ENCODE data around the gene DAGLB.
"Not testable (repeated sequence)": the region's sequence is repeated elsewhere in the genome, so short reads cannot be mapped to it uniquely, and the experiment has no call there.

The DAGLB gene, protein sequence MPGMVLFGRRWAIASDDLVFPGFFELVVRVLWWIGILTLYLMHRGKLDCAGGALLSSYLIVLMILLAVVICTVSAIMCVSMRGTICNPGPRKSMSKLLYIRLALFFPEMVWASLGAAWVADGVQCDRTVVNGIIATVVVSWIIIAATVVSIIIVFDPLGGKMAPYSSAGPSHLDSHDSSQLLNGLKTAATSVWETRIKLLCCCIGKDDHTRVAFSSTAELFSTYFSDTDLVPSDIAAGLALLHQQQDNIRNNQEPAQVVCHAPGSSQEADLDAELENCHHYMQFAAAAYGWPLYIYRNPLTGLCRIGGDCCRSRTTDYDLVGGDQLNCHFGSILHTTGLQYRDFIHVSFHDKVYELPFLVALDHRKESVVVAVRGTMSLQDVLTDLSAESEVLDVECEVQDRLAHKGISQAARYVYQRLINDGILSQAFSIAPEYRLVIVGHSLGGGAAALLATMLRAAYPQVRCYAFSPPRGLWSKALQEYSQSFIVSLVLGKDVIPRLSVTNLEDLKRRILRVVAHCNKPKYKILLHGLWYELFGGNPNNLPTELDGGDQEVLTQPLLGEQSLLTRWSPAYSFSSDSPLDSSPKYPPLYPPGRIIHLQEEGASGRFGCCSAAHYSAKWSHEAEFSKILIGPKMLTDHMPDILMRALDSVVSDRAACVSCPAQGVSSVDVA

DNA sequence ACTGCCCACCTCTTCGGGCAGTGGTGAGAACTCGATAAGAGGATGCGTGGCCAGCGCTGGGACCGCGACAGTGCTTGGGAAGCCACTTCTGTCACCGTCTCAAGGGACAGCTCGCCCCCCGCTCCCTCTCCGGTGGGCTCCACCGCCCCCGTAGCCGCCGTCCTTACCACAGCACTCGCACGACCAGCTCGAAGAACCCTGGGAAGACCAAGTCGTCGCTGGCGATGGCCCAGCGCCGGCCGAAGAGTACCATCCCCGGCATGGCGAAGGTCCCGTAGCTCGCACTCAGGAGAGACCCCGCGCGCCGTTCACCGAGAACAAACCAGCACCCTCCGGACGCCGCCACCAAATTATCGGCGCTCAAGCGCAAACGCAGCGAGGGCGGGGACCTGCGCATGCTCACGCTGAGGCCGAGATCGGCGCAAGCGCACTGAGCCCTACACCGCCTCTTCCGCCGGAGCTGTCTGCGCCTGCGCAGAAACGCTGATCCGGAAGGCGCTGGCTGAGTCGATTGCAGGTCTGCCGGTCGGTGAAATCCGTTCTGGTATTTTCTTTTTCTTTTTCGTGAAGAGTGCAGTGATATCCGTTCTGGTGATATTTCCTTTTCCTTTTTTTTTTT, at the start of gene DAGLB:
Gene DAGLB (minus strand): TSS at position 374 of the 619 bp plus-strand sequence. CDS start 112 bp downstream, at position 262.
- DNase-seq = peak; percentile 89

DNA sequence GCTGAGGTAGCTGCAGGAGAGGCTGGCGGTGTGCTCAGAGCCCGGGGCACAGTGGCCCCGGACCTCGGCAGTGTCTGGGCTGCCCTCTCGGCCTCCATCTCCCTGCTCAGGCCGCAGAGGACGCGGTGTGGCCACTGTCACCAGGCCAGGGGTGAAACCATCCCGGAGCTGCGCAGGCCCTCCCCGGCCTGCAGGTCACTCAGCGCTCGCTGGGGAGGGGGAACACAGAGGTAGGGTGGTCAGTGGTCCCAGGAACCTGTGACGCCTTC, 49.8 kb upstream of the DAGLB start:
- DNase-seq = no peak

DNA sequence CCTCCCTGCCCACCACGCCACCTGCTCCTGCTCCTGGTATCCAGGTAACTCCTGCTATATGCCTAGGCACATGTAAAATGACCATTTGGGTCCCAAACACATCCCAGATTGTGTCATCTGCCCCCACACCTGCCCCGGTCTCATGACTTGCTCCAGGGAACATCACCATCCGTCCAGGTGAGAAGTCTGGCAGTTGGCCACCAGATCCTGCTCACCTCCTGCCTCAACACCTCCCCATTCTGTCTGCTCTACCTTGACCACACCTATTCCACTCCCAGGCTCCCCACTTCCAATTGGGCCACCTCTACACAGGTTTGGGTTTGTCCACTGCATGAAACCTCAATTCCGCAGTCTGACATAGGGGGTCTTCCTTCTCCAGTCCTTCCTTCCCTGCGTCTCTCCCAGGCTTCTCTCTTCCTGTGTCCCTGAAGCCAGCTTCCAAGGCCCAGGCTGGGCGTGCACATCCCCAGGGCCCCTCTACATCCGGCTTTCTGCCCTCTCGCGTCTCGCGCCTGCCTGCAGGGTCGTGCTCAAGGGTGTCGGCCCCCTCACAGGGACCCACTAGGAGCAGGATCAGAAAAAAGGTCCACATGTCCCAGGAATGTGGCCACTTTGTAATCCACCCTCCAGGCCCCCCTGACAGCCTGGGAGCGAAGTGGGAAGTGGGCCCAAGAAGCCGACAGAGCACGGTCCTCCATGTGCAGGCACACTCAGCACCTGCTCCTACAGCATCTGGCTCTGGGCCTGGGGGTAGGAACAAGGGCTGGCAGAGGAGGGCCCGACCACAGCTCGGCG, 49.3 kb upstream of the DAGLB start:
- no peak for DNase-seq

DNA sequence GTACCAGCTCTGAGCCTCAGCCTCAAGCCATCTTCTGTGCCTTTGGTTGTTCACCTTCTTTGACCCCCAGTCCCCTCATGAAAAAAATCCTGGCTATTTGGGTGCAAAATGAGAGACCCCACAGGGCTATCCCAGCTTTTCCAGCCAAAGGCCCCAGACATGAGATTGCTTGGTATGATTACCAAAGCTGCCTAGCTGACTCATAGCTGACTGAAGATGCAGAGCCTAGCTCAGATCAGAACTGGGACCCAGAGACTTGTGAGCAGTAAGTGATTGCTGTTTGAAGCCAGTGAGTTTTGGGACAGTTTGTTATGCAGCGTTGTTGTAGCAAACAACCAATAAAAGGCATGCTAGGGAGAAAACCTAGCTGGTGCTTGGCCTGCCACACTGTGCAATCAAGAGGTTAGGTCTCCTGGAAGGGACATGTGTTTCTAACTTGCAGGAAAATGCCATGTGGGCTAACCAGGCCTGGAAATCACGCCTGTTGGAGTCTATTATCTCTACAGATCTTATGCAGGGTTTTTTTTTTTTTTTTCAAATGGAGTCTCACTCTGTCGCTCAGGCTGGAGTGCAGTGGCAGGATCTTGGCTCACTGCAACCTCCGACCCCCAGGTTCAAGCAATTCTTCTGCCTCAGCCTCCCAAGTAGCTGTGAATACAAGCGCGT, 48.0 kb upstream of the DAGLB start:
- no peak for DNase-seq

DNA sequence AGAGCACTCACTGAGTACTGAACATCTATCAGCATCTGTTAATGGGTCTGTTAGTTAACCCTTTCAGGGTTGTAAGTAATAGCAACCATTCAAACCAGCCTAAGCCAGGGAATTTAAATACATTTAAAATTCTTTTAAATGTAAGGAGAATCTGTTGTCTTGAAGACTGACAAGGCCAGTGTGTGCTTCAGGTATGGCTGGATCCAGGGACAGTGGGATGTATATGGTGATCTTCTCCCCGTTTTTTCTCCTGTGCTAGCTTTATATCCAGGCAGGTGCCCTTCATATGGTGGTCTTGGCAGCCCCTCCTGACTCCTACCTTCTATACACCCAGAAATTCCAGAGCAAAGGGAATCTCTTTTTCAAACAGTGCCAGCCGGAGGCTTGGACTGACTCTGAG, 46.6 kb upstream of the DAGLB start:
- DNase-seq = no peak

DNA sequence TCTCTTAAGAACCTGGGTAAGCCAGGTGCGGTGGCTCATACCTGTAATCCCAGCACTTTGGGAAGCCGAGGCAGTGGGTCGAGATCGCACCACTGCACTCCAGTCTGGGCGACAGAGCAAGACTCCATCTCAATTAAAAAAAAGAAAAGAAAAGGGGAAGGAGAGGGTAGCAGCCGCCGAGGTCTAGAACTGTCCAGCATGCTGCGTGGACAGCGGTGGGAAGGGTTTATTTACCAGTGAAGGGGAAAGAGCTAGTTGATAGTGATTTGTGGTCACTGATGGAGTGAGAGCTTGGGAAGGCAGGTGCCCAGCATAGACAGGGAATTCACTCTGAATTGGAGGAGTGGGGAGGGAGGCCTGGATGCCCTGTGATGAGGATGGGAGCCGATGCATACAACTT, 43.4 kb upstream of the DAGLB start:
- no peak for DNase-seq

DNA sequence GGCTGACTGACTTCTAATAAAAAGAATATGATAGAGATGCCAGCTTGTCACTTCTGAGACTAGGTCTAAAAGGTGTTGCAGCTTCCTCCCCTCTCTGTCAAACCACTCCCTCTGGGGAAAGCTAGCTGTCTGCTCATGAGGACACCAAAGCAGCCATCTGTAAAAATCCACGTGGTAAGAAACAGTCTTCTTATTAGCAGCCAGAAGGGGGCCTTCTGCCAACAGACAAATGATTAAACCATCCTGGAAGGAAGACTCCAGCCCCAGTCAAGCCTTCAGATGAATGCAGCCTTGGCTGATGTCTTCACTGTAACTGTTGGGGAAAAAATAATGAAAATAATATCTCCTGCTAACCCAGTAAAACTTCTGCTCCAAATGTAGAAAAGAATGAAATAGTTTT, 41.9 kb upstream of the DAGLB start:
- DNase-seq = no peak

DNA sequence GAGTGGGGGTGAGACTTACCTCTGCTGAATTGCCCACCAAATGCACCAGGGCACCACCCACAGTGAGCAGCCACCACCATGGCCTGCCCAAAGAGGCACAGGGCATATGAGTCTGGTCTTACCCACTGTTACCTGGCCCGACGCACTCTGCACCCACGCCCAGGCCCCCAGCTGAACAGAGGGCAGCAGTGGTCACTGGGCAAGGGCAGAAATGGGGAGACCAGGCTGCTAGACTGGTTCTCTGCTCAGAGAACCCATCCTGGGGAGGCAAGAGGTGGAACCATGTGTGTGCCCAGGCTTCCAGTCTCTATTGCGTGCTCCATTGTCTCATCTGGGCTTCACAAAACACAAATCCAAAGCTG, 39.4 kb upstream of the DAGLB start:
- no peak for DNase-seq

DNA sequence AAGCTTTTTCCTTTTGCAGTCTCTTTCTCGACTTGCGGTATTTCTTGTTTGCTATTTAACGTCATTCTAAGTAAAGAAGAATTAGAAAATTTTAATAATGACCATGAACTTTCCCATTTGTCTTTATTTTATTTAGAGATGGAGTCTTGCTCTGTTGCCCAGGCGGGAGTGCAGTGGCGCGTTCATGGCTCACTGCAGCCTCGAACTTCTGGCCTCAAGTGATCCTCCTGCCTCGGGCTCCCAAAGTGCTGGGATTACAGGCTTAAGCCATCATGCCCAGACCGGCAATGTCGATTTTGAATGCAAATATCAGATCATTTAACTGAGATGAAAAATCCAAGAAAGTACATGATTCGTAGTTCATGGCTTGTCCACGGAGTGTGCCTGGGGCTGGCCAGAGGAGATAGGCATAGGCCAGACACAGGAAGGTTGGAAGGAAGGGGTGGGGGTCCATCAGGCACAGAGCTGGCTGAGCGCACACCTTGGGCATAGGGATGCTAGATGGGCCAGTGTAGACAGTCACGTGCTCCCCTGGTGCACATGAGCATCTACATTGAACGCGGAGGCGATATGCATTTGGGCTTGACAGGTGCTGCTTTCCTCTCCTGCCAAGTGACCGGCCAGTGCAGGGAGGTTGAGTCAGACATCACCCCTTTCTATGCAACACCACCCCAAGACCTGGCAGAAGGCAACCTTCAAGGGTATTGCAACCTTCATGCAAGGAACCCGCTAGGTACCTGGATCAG, 38.9 kb upstream of the DAGLB start:
- no peak for DNase-seq

DNA sequence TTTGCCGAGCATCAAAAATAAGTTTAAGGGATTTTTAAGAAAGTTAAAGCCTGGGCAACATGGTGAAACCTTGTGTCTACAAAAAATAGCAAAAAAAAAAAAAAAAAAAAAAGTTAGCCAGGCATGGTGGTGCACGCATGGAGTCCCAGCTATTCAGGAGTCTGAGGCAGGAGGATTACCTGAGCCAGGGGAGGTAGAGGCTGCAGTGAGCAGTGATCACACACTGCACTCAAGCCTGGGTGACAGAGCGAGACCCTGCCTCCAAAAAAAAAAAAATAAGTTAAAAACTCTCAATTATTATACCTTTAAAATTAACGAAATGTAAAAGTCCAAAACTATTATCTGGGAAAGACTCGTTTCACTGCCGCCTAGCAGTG, 35.0 kb upstream of the DAGLB start:
- no peak for DNase-seq

DNA sequence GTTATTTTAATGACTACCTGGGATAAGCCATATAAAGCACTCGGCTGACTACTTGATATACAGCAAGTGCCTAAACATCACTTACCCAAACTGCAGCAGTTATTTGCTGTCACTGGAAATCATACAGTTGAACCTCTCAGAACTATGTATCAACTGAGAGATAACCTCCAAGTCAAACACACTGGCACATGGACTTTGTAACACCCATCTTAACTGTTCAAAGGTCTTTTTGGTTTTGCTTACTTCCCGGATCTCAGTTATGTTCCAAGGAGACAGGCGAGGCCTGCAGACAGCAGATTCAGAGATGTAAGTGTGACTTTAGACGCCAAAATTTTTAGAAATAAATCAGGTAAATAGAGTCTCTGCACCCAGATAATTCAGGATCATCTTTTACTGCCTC, 34.6 kb upstream of the DAGLB start:
- DNase-seq = no peak

DNA sequence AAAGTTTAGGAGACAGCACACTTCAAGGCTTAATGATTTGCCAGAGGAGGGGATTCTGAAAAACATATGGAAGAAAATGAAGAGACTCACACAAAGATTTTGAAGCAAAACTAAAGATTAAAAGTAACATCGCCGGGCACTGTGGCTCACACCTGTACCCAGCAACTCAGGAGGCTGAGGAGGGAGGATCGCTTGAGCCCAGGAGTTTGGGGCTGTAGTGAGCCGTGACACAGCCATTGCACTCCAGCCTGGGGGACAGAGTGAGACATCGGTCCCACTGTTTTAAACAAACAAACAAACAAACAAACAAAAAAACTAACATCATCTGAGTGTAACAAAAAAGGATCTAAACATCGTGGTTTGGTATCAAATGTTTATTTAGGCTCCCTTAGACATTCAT, 33.7 kb upstream of the DAGLB start:
- DNase-seq = no peak

DNA sequence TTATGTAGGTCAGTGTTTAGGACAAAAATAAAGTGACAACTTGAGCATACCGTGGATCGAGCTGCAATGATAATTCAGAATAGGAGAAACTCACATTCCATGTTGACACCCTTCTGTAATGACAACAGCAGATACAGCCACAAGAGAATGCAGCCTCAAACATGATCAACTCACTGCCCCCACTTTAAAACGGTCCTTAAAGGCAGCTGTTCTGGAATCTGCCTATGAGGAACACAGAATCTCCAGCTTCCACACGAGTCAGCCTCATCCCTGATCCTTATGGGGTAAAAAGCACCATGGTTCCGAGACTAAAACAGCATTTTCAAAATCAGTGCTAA, 32.5 kb upstream of the DAGLB start:
- DNase-seq = no peak

DNA sequence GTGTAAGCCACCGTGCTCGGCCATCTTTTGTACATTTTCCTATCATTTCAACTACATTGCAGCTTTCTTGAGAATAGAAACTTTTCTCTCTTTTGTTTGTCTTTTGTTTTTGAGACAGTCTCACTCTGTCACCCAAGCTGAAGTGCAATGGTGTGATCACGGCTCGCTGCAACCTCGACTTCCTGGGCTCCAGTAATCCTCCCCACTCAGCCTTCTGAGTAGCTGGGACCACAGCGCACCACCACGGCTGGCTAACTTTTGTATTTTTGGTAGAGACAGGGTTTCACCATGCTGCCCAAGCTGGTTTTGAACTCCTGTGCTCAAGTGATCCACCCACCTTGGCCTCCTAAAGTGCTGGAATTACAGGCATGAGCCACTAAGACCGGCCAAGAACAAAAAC, 31.3 kb upstream of the DAGLB start:
- no peak for DNase-seq

DNA sequence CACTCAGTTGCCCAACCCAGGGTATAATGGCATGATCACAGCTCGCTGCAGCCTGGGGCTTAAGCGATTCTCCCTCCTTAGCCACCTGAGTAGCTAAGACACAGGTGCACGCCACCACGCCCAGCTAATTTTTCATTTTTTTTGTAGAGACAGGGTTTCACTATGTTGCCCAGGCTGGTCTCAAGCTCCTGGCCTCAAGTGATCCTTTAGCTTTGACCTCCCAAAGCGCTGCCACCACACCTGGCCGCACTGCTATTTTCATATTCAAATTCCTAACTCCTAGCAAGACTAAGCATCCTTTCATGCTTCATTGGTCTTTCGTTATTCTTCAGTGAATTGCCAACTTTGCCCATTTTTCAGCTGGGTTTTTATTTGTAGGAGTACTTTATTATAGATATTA, 30.4 kb upstream of the DAGLB start:
- no peak for DNase-seq

DNA sequence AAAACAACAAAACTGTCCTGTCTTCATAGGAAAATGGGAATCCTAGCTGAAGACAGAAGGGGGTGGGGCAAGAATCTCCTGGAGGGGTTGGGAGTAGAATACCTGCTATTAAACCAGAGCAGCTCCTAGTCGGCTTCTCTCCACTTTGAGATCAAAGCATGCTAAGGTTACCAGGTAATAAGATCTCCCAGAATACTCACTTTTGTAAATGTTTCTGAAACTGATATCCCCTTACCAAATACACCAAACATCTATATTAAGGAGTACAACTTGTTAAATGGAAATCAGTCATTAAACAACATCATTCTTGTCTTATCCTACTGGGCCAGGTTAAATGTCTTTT, 29.5 kb upstream of the DAGLB start:
- DNase-seq = no peak

DNA sequence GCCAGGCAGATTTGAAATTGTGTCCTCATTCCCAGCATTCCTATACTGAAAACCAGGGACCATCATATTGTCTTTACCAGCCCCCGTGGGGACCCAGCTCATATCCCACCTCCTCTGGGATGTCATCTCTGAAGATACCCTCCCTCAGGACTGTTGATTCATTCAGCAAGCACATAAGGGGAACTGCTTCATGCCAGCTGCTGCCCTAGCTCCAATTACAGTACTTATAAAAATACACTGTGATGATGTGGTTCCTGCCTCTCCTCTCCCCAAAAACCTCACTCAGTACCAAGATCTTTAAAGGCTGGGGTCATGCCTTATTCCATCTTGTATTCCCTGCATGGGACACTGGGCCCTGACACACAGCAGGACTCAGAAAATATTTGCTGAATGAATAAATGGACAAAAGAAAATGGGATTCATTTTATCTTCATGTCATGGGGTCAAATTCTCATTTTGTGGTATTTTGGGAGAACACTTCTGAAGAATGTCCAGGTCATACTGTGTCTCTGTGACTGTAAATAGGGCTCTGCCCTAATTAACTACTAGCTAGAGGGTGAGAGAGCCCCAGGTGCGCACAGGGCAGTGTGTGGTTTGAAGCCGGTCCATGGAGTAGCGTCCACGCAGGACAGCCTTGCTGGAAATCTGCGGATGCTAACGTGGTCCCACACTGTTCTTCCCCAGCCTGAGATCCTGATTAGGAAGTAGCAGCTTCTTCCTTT, 29.0 kb upstream of the DAGLB start:
- no peak for DNase-seq

DNA sequence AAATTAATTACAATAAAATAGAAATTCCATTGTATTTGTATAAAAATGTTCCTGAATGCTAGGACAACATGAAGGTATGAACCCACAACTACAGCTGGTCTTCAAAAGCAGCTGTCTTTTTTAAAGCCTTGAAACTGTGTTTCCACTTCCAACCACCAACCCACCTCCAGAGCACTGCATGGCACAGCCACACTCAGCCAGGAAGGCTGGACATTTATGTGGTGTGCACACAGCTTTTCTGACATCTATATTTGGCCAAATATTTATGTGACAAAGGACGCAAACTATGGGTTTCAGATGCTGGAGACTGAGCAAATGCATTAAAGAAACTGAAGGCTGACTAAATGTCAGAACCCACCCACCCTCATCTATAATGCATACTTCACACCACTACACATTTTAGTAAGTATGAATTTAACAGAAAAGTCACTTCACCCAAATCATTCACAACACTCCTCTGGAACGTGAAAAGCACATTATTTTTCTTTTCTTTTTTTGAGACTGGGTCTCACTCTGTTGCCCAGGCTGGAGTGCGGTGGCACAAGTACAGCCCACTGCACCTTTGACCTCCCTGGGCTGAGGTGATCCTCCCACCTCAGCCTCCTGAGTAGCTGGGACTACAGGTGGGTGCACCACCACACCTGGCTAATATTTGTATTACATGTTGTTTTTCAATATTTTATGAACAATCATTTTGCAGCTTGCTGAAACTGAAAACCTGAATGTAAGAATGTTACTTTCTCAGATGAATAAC, 27.9 kb upstream of the DAGLB start:
- DNase-seq = no peak

DNA sequence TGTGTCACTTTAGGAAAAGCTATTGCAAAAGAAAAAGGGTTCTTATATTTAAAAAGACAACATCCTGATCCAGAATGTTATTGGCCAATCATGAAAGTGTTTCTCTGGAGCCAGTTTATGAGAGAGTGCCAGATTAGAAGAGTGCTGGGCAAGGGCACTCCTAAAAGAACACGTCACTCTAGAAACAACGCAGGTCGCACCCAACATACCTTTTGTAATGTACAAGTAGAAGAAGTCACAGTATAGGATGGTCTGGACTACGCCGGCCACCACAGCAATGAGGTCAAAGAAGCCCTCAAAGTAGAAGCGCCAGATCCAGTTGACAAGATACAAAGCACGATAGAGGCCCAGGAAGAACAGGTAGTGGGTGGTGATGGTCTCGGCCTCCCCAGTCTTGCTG, 18.1 kb upstream of the DAGLB start:
- DNase-seq = no peak

DNA sequence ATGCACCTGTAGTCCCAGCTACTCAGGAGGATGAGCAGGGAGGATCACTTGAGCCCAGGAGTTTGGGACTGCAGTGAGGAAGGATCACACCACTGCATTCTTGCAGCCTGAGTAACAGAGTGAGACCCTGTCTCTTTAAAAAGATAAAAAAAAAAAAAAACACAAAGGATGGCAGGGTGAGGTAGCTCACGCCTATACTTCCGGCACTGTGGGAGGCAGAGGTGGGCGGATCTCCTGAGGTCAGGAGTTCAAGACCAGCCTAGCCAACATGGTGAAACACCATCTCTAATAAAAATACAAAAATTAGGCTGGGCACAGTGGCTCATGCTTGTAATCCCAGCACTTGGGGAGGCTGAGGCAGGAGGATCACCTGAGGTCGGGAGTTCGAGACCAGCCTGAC, 15.9 kb upstream of the DAGLB start:
- not testable (repeated sequence) for DNase-seq

DNA sequence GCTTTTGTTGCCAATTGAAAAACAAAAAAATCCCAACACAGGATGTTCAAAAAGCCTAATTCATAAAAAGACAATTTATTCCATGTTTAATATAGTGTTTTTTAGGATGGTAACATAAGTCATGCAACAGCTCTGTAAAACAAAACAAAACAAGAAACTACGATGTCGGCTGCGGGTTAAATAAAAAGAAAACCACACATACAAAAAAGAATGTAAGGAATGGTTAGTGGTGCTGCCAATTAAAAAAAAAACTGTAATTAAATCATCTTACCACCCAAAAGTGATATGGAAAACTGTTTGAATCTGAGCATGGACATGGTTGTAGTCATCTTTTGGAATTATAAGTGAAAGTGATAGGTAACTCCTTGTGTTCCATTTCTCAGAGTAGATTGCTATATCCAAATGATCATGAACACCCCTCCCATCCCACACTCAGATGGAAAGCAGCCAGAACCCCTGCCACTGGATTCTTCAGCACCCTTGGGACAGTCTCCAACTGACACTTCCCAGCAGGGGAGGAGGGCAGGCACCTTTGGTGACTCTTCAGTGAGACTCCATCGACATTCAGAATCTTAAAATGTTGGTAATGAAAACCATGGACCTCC, 14.3 kb upstream of the DAGLB start:
- no peak for DNase-seq

Data from fibroblast of upper back skin (primary cell).